Neutrophil (primary cell): ENCODE measurements around the gene UNK.

ENCODE experiments used
- H3K27ac ChIP-seq: fragments of 200-600 bp; sonication (generic); 2 replicates; pipeline ENCODE4 v1.5.1; 2016; ENCODE audit warnings: mild to moderate bottlenecking, moderate library complexity
- H3K27me3 ChIP-seq: fragments of 200-600 bp; sonication (generic); 2 replicates; pipeline ENCODE4 v1.6.0; 2016; ENCODE audit warnings: mild to moderate bottlenecking
- H3K36me3 ChIP-seq: fragments of 200-600 bp; sonication (generic); 2 replicates; pipeline ENCODE4 v1.5.1; 2017
- H3K4me1 ChIP-seq, 2 experiments: fragments of 200-600 bp in 1 of 2; sonication (generic) in 1 of 2; 1 replicate in 1 of 2; 2 replicates in 1 of 2; pipeline versions ENCODE4 v1.5.1 to v1.6.1; 2013 to 2016; ENCODE audit warnings: low read depth in 1 of 2, low read length in 1 of 2, mild to moderate bottlenecking in 1 of 2, moderate library complexity in 1 of 2; ENCODE audit not compliant: control insufficient read depth in 1 of 2, insufficient read depth in 1 of 2
- H3K4me3 ChIP-seq, 2 experiments: fragments of 200-600 bp in 1 of 2; sonication (generic) in 1 of 2; 1 replicate in 1 of 2; 2 replicates in 1 of 2; pipeline ENCODE4 v1.5.1; 2013 to 2016; ENCODE audit warnings: low read depth in 1 of 2, low read length in 1 of 2, mild to moderate bottlenecking in 1 of 2, moderate library complexity in 1 of 2
- H3K9me3 ChIP-seq: fragments of 200-600 bp; sonication (generic); 2 replicates; pipeline ENCODE4 v1.5.1; 2016
- CTCF ChIP-seq: fragments of 200-600 bp; sonication (generic); IDR thresholded peaks from 2 replicates; pipeline ENCODE4 v1.5.1; 2016; ENCODE audit warnings: antibody characterized with exemption

The UNK gene

GRCh38 chr17:75832164-75832651 is 47.6 kb downstream of the UNK start:
- Histone ChIP-seq H3K4me3 (no peak overlapping the region), H3K27ac (peak overlapping the region; percentile 77), H3K9me3 (no peaks in the 10 kb centered on the region), H3K4me1 (peaks cover 15 to 18% of the 10 kb centered on the region in 2 experiments), H3K36me3 (peaks cover 100% of the 10 kb centered on the region), H3K27me3 (no peaks in the 10 kb centered on the region)
- TF ChIP-seq CTCF: no peak

- Histone ChIP-seq H3K27ac (peak overlapping the region; percentile 77), H3K27me3 (no peaks in the 10 kb centered on the region), H3K36me3 (peaks cover 100% of the 10 kb centered on the region), H3K9me3 (no peaks in the 10 kb centered on the region), H3K4me1 (peaks cover 15 to 18% of the 10 kb centered on the region in 2 experiments), H3K4me3 (no peak overlapping the region)
- TF ChIP-seq CTCF: no peak
These were observed 48.2 kb downstream of the UNK start for GRCh38 chr17:75832652-75833400.

- TF ChIP-seq CTCF: no peak
- H3K36me3 ChIP-seq: peaks cover 100% of the 10 kb centered on the region
These were observed 49.8 kb downstream of the UNK start for GRCh38 chr17:75834279-75834920.

GRCh38 chr17:75834928-75835653 is 50.5 kb downstream of the UNK start:
- Histone ChIP-seq H3K4me1 (peaks cover 15 to 18% of the 10 kb centered on the region in 2 experiments), H3K27ac (peak overlapping the region; percentile 29), H3K27me3 (no peaks in the 10 kb centered on the region), H3K9me3 (no peaks in the 10 kb centered on the region), H3K4me3 (no peak overlapping the region), H3K36me3 (peaks cover 100% of the 10 kb centered on the region)
- TF ChIP-seq CTCF: no peak

More at GRCh38 chr17:75834279-75834920, 49.8 kb downstream of the UNK start:
- H3K27ac ChIP-seq: peak overlapping the region; percentile 29
- no peak overlapping the region for H3K4me3 ChIP-seq
- H3K4me1 ChIP-seq: peaks cover 15 to 18% of the 10 kb centered on the region in 2 experiments
- H3K9me3 ChIP-seq: no peaks in the 10 kb centered on the region
- no peaks in the 10 kb centered on the region for H3K27me3 ChIP-seq

GRCh38 chr17:75835654-75835987 is 51.0 kb downstream of the UNK start:
- H3K4me1 ChIP-seq: peaks cover 15 to 18% of the 10 kb centered on the region in 2 experiments
- no peak overlapping the region for H3K4me3 ChIP-seq
- no peaks in the 10 kb centered on the region for H3K27me3 ChIP-seq
- H3K27ac ChIP-seq: no peak overlapping the region
- H3K9me3 ChIP-seq: no peaks in the 10 kb centered on the region
- peaks cover 100% of the 10 kb centered on the region for H3K36me3 ChIP-seq
- no peak for TF ChIP-seq CTCF
